KOPT-K1 (cell line): ENCODE measurements around the gene C2orf69.

ENCODE experiments used
- H3K27ac ChIP-seq: fragments of 200-600 bp; sonication (generic); 2 replicates; pipeline ENCODE4 v1.5.1; 2016; ENCODE audit warnings: antibody characterized with exemption, mild to moderate bottlenecking, low read depth, low read length; ENCODE audit not compliant: poor library complexity, severe bottlenecking
- H3K36me3 ChIP-seq: fragments of 200-600 bp; sonication (generic); 2 replicates; pipeline ENCODE4 v1.5.1; 2017; ENCODE audit warnings: antibody characterized with exemption, mild to moderate bottlenecking, low read length, moderate library complexity; ENCODE audit not compliant: insufficient read depth
- H3K9me3 ChIP-seq: fragments of 200-600 bp; sonication (generic); 2 replicates; pipeline ENCODE4 v1.5.1; 2017; ENCODE audit warnings: antibody characterized with exemption, low read length, mild to moderate bottlenecking; ENCODE audit not compliant: insufficient read depth, poor library complexity, severe bottlenecking

The C2orf69 gene

DNA sequence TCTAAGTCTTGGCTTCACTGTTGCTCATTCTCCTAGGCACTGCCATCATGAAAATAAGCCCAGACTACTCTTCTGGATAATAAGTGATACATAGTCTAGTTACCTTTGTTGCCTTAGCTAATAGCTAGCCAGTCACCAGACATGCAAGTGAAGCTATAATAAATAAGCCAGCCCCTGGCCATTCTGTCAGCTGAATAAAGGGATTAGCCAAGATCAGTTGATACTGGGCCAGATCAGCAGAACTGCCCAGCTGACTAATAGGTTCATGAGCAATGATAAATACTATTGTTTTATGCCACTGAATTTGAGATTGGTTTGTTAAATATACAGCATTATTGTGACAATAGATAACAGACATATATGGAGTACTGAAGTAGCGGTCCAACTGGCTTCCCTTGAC is 8.0 kb upstream of the C2orf69 start:
- Histone ChIP-seq H3K27ac (no peak overlapping the region), H3K9me3 (no peaks in the 10 kb centered on the region), H3K36me3 (no peaks in the 10 kb centered on the region)

DNA sequence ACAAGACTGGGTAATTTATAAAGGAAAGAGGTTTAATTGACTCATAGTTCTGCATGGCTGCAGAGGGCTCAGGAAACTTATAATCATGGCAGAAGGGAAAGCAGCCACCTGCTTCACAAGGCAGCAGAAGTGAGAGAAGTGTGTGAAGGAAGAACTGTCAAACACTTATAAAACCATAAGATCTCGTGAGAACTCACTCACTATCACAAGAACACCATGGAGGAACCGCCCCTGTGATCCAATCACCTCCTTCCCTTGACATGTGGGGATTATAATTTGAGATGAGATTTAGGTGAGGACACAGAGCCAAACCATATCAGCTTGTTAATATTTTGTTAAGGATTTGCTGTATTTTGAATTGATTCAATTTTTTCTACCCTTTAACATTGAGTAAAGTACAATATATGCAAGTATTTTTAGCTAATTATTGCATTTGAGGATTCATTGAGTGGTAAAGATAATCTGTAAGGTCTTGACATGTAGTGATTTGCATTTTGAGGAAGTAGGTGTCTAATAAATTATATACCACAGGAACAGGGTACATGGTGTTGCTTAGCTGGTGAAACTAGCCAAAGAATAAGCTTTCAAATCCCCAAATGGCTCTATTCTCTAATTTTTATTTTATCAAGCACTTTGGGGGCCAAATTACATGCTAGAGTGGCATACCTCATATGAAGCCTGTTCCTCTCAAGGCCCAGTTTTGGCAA is 3.9 kb upstream of the C2orf69 start:
- no peak overlapping the region for H3K27ac ChIP-seq
- H3K36me3 ChIP-seq, result no peaks in the 10 kb centered on the region
- no peaks in the 10 kb centered on the region for H3K9me3 ChIP-seq

DNA sequence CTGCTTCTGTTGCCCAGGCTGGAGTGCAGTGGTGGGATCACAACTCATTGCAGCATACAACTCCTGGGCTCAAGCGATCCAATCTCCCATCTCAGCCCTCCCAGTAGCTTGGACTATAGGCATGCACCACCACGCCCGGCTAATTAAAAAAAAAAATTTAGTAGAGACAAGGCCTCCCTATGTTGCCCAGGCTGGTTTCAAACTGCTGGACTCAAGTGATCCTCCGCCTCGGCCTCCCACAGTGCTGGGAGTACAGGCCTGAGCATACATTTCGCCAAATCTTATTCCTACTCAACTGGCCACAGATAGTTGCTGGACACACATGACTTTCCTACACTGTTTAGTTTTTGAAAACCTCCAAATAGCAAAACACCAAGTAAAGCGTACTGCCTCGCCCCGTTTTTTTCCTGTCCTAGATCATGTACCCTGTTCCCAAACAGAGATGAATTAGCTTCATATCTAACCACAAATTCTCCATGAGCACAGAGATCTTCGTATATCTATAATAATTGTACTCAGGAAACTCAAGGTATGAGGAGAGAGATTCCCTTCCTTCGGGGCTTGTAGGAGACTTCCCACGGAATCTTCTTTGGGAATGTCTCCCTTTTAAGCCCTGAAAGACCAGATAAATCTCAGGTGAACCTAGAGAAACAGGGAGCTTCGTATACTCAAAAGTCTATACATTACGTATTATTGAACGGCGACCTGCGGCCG is 598 bp upstream of the C2orf69 start:
- Histone ChIP-seq H3K27ac (peak overlapping the region; percentile 90), H3K36me3 (peaks cover 20% of the 10 kb centered on the region), H3K9me3 (peaks cover 4% of the 10 kb centered on the region)

DNA sequence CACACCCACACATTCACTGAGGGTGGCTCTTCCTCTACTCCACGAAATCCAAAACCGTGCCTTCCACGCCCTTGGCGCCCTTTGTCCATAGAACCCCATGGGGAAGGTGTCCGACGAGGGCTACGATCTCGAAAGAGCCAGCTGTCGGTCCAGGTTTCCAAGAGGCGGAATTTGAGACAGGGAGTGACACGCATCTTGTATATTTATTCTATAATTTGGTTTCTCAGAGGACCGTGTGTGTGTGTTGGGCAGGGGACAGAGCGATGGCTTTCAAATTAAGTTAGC is 726 bp downstream of the C2orf69 start:
- peaks cover 34% of the 10 kb centered on the region for H3K36me3 ChIP-seq
- peak overlapping the region; percentile 90 for H3K27ac ChIP-seq
- peaks cover 17% of the 10 kb centered on the region for H3K9me3 ChIP-seq

DNA sequence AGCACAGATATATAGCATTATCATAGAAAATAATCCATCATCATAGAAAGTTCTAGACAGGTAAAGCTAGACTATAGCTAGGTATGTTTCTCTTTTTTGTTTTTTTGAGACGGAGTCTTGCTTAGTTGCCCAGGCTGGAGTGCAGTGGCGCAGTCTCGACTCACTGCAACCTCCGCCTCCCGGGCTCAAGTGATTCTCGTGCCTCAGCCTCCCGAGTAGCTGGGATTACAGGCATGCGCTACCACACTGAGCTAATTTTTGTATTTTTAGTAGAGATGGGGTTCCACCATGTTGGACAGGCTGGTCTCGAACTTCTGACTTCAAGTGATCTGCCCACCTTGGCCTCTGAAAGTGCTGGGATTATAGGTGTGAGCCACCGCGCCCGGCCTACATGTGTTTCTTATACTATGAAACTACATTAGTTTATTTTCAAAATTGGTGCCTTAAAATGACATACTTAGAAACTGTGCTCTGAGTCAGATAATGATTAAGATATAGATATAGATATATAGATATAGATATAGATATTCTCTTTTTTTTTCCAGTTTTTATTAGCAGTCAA is 1.5 kb downstream of the C2orf69 start:
- H3K27ac ChIP-seq, result peak overlapping the region; percentile 90
- H3K9me3 ChIP-seq, result peaks cover 25% of the 10 kb centered on the region
- peaks cover 42% of the 10 kb centered on the region for H3K36me3 ChIP-seq

DNA sequence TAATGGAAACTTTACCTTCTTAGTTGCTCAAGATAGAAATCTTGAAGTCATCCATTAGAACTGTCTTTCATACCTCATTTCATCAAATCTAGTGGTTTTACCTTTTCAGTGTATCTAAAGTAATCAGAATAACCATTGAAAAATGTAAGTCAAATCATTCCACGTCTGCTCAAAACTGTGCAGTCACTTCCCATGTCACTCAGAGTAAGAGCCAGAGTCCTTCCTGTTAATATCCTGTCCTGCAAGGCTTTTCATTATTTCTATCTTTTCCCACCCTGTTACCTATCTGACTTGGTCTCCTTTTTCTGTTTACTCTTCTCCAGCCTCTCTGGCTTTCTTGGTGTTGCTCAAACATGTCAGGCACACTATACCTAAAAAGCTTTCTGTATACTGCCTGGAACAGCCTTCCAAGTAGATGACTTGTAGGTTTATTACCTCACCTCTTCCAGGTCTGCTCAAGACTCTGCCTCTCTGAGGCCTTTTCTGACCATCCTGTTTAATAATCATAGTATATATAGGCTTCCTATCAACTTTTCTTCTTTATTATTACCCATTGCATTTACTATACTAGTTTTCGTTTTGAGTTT is 3.4 kb downstream of the C2orf69 start:
- Histone ChIP-seq H3K27ac (no peak overlapping the region), H3K9me3 (peaks cover 30% of the 10 kb centered on the region), H3K36me3 (peaks cover 59% of the 10 kb centered on the region)

DNA sequence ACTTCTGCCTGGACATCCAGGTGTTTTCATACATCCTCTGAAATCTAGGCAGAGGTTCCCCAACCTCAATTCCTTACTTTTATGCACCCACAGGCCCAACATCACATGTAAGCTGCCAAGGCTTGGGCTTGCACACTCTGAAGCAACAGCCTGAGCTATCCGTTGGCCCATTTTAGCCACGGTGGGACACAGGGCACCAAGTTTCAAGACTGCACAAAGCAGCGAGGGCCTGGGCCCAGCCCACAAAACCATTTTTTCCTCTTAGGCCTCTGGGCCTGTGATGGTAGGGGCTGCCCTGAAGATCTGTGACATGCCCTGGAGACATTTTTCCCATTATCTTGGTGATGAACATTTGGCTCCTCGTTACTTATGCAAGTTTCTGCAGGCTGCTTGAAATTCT is 5.9 kb downstream of the C2orf69 start:
- no peak overlapping the region for H3K27ac ChIP-seq
- H3K36me3 ChIP-seq, result peaks cover 76% of the 10 kb centered on the region
- peaks cover 30% of the 10 kb centered on the region for H3K9me3 ChIP-seq

DNA sequence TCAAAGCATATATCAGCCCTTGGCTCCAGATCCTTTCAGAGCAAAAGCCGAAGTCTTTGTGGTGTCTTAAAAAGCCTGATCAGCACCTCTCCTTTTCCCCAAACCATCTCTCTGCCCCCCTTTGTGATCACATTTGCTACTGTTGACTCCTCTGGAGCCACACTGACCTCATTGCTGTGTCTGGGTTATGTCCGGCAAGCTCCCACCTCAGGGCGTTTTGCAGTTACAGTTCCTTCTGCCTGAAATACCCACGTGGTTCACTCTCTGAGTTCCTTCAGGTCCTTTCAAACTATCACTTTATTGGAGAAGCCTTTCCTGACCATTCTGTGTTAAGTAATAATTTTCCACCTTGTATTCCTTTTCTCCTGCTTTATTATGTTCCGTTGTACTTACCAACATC is 11.8 kb downstream of the C2orf69 start:
- H3K27ac ChIP-seq, result no peak overlapping the region
- H3K36me3 ChIP-seq, result peaks cover 74% of the 10 kb centered on the region
- H3K9me3 ChIP-seq, result peaks cover 2% of the 10 kb centered on the region

DNA sequence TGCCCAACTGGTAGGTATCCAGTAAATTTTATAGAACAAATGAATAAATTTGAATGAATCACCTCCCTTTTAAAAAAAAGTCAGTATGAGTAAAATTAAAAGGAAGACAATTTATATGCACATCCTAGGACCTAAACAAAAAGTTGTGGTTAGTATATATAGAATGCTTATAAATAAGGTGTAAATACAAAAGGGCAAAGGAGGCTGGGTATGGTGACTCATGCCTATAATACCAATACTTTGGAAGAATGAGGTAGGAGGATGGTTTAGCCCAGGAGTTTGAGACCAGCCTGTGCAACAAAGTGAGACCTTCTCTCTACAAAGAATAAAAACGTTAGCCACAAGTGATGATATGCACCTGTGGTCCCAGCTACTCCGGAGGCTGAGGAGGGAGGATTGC is 12.8 kb downstream of the C2orf69 start:
- Histone ChIP-seq H3K9me3 (no peaks in the 10 kb centered on the region), H3K36me3 (peaks cover 74% of the 10 kb centered on the region), H3K27ac (no peak overlapping the region)

DNA sequence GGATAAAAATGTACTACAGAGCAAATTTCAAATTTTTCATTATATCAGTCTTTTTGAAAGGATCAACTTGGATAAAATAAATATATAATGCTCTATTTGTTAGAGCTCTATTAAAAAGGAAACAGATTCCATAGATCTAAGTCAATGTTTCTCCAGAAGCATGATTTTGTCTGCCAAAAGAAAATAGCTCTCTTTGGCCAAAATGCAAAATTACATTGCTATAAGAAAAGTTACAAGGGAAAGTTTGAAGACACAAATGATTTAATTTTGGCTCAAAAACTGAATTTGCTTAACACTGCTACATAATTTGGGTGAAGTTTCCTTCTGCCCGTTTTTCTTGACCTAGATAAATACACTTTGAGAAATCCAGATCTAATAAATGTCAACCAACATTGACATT is 15.7 kb downstream of the C2orf69 start:
- H3K27ac ChIP-seq, result no peak overlapping the region
- no peaks in the 10 kb centered on the region for H3K9me3 ChIP-seq
- H3K36me3 ChIP-seq, result peaks cover 81% of the 10 kb centered on the region

DNA sequence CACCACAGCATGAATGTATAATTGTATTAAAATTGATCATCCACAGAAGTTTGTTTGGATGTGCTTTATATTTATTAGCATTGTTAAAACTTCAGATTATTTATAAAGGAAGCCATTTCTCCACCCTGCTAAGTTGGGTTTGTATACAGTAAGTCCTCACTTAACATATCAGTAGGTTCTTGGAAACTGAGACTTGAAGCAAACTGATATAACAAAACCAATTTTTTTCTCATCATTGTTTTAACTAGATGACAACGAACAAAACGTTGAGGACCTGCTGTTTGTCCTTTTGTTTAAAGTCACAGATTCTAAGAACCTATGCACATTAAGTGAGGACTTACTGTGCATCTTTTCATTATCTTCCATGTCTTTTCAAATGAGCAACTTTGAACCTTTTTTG is 17.1 kb downstream of the C2orf69 start:
- Histone ChIP-seq H3K27ac (no peak overlapping the region), H3K9me3 (no peaks in the 10 kb centered on the region), H3K36me3 (peaks cover 83% of the 10 kb centered on the region)

DNA sequence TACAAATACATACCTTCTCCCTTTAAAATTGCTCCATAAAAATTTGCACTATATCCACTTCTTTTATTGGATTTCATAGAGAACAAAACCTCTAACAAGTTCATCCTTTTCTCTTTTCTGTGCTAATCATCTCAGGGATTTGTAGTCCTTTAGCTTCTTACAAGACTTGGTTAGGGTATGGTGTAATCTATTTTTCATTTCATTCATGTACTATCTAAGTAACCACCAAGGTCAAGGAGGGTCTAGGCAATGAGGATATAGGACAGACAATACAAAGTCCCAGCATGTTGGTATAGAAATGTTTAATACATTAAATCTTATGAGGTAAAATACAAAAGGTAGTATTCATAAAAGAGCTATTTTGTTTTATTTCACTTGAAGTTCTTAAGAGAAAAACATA is 17.5 kb downstream of the C2orf69 start:
- H3K9me3 ChIP-seq, result no peaks in the 10 kb centered on the region
- H3K27ac ChIP-seq, result no peak overlapping the region
- peaks cover 87% of the 10 kb centered on the region for H3K36me3 ChIP-seq

DNA sequence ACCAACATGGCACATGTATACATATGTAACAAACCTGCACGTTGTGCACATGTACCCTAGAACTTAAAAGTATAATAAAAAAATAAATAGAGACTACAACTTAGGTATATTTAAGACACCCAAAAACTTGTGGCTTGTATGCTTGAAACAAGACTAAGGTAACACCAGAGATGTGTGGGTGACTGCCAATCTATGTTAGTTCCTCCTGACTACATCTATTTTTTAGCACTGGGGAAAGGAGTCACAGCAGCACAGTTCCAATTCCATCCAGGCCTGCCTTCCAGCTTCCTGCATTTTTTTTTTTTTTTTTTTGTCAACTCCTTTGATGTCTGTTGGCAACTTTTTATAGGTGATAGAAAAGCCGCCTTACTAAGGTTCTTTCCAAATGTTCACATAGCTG is 18.2 kb downstream of the C2orf69 start:
- H3K36me3 ChIP-seq, result peaks cover 93% of the 10 kb centered on the region
- H3K9me3 ChIP-seq, result no peaks in the 10 kb centered on the region
- H3K27ac ChIP-seq, result no peak overlapping the region

DNA sequence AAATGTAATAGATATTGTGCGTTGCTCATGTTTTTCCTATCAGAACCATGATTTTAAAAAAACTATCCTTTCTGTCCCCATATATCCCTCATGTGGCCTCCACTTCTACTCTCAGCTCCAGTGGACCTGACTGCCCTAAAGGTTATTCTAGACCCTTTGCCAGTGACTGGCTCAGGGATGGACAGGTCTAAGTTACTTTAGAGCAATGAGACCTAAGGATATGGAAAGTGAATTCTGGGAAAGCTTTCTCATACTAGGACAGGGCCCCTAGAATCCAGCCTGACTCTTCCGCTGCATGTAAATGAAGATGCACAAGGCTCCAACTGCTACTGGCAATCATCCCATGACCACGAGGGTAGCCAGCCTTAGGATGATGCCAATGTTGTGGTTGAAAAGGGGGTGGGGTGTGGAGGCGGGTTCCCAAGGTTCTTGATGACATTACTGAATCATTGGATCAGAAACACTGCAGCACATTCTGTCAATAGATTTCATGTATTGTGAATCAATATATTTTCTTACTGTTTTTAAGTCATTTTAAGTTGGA is 21.3 kb downstream of the C2orf69 start:
- no peak overlapping the region for H3K27ac ChIP-seq
- no peaks in the 10 kb centered on the region for H3K9me3 ChIP-seq
- H3K36me3 ChIP-seq, result peaks cover 88% of the 10 kb centered on the region

DNA sequence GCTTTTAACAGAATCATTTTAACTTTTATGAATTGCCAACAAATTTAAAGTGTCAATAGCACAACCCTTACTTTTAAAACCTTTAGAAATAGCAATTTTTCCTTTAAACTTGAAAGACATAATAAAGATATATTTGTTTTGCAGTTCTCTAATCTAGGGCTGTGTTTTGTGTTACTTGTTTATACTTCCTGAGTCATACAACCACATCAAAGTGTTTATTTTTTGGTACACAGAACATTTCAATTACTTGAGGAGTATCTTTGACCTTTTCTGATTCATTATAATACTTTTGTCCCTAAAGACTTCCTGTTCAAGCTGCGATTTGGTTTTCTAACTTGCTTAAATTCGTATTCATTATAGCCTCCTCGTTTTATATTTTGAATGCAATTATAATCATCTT is 22.4 kb downstream of the C2orf69 start:
- Histone ChIP-seq H3K36me3 (peaks cover 88% of the 10 kb centered on the region), H3K9me3 (no peaks in the 10 kb centered on the region), H3K27ac (no peak overlapping the region)
